SK-N-SH (cell line): ENCODE measurements around the gene LRGUK. TPM values are rescaled to one million over a fixed set of nuclear protein-coding genes. Genes with fewer than 3 reads are reported as not detected.

Experiments
- CTCF ChIA-PET: fragments of 300-600, 350-600 bp; formaldehyde crosslinking; extraction: SDS; loops from one replicate; lab custom pipeline; 2021; lab: Yijun Ruan, JAX
- POLR2A ChIA-PET: fragments of 350-600 bp; sonication (Branson Sonifier 250); formaldehyde crosslinking; extraction: SDS; loops from one replicate; lab custom pipeline; 2020; ENCODE audit warnings: antibody characterized with exemption, inconsistent platforms; lab: Yijun Ruan, JAX
- DNase-seq: peaks from one replicate; pipeline ENCODE4 v3.0.0; 2012
- H2AFZ ChIP-seq: fragments of 200-600 bp; sonication (generic); 2 replicates; pipeline ENCODE4 v1.8.1; 2016; ENCODE audit warnings: antibody characterized with exemption, mild to moderate bottlenecking, low read depth
- H3F3A ChIP-seq: fragments of 200-600 bp; sonication (generic); replicated peaks from 2 replicates; pipeline ENCODE3; 2016; ENCODE audit warnings: antibody characterized with exemption, mild to moderate bottlenecking; ENCODE audit not compliant: insufficient read depth
- H3K27ac ChIP-seq, 2 experiments: fragments of 200-500 bp in 1 of 2; fragments of 200-600 bp in 1 of 2; sonication (Bioruptor generic) in 1 of 2; sonication (generic), shearing (Covaris generic) in 1 of 2; 2 replicates each; pipeline versions ENCODE4 v1.5.1 to v1.6.1; 2014 to 2016; ENCODE audit warnings: low read depth in 2 of 2, inconsistent platforms in 1 of 2, low read length in 1 of 2, mild to moderate bottlenecking in 1 of 2, mixed read lengths in 1 of 2
- H3K27me3 ChIP-seq: fragments of 200-600 bp; sonication (generic), shearing (Covaris generic); 2 replicates; pipeline ENCODE4 v1.6.1; 2016; ENCODE audit warnings: mixed run types; ENCODE audit not compliant: insufficient read depth
- H3K36me3 ChIP-seq, 2 experiments: fragments of 200-500 bp in 1 of 2; fragments of 200-600 bp in 1 of 2; sonication (Bioruptor generic) in 1 of 2; sonication (generic) in 1 of 2; replicated peaks in 1 of 2; 2 replicates each; pipeline versions ENCODE3 to v1.5.1; 2014 to 2016; ENCODE audit warnings: low read length in 1 of 2, mild to moderate bottlenecking in 1 of 2; ENCODE audit not compliant: insufficient read depth in 2 of 2, control insufficient read depth in 1 of 2
- H3K4me1 ChIP-seq, 2 experiments: fragments of 200-500 bp in 1 of 2; fragments of 200-600 bp in 1 of 2; sonication (Bioruptor generic) in 1 of 2; sonication (generic), shearing (Covaris generic) in 1 of 2; 2 replicates each; pipeline versions ENCODE4 v1.5.1 to v1.6.1; 2014 to 2016; ENCODE audit warnings: low read depth in 1 of 2, low read length in 1 of 2, mixed run types in 1 of 2; ENCODE audit not compliant: insufficient read depth in 2 of 2, control insufficient read depth in 1 of 2
- H3K4me2 ChIP-seq: fragments of 200-600 bp; sonication (generic), shearing (Covaris generic); 2 replicates; pipeline ENCODE4 v1.6.1; 2017; ENCODE audit warnings: mixed run types
- H3K4me3 ChIP-seq, 2 experiments: fragments of 200-500 bp in 1 of 2; fragments of 200-600 bp in 1 of 2; sonication (Bioruptor generic) in 1 of 2; sonication (generic), shearing (Covaris generic) in 1 of 2; 2 replicates each; pipeline versions ENCODE4 v1.5.1 to v1.8.1; 2014 to 2016; ENCODE audit warnings: low read depth in 2 of 2, inconsistent platforms in 1 of 2, low read length in 1 of 2, mild to moderate bottlenecking in 1 of 2, mixed read lengths in 1 of 2, moderate library complexity in 1 of 2
- H3K79me2 ChIP-seq: fragments of 200-600 bp; sonication (generic); 2 replicates; pipeline ENCODE4 v1.8.1; 2017; ENCODE audit warnings: mild to moderate bottlenecking; ENCODE audit not compliant: insufficient read depth
- H3K9ac ChIP-seq: fragments of 200-600 bp; sonication (generic); 2 replicates; pipeline ENCODE4 v1.6.1; 2017; ENCODE audit warnings: mixed run types
- H3K9me2 ChIP-seq: fragments of 200-600 bp; sonication (generic); 2 replicates; pipeline ENCODE4 v1.6.1; 2017; ENCODE audit warnings: mixed run types
- H3K9me3 ChIP-seq: fragments of 200-600 bp; sonication (generic); 2 replicates; pipeline ENCODE4 v1.6.1; 2017; ENCODE audit warnings: mixed run types, mild to moderate bottlenecking, moderate library complexity
- H4K20me1 ChIP-seq: fragments of 200-600 bp; sonication (generic); 2 replicates; pipeline ENCODE4 v1.6.1; 2017; ENCODE audit warnings: mild to moderate bottlenecking, mixed run types; ENCODE audit not compliant: insufficient read depth
- ELF1 ChIP-seq: IDR thresholded peaks from 2 replicates; pipeline ENCODE4 v1.4.0; 2012
- EP300 ChIP-seq, 2 experiments: IDR thresholded peaks; 2 replicates each; pipeline versions ENCODE4 v1.4.0 to v1.6.1; 2012; ENCODE audit warnings: borderline replicate concordance in 1 of 2, low read depth in 1 of 2, low read length in 1 of 2
- EZH2phosphoT487 ChIP-seq: fragments of 200-600 bp; sonication (generic); IDR thresholded peaks from 2 replicates; pipeline ENCODE4 v1.6.1; 2017; ENCODE audit warnings: low read depth, mixed run types, mild to moderate bottlenecking, antibody characterized with exemption, moderate library complexity, borderline replicate concordance
- FOXJ3 ChIP-seq: sonication (generic); formaldehyde crosslinking; IDR thresholded peaks from 2 replicates; pipeline ENCODE4 v1.5.1; 2020; ENCODE audit warnings: mild to moderate bottlenecking, missing genetic modification reagents
- FOXM1 ChIP-seq: IDR thresholded peaks from 2 replicates; pipeline ENCODE4 v1.4.0; 2012; ENCODE audit warnings: low read depth, mild to moderate bottlenecking
- GATA2 ChIP-seq: sonication (generic); formaldehyde crosslinking; IDR thresholded peaks from 2 replicates; pipeline ENCODE4 v1.5.0; 2020; ENCODE audit warnings: mild to moderate bottlenecking, missing genetic modification reagents
- IRF3 ChIP-seq: fragments of 150-350 bp; IDR thresholded peaks from 2 replicates; pipeline ENCODE4 v1.6.1; 2016; ENCODE audit warnings: mild to moderate bottlenecking, low read depth, low read length
- JUND ChIP-seq: IDR thresholded peaks from 2 replicates; pipeline ENCODE4 v1.4.0; 2012
- MEF2A ChIP-seq: IDR thresholded peaks from 2 replicates; pipeline ENCODE4 v1.4.0; 2012; ENCODE audit warnings: low read depth, borderline replicate concordance
- MXI1 ChIP-seq: IDR thresholded peaks from 2 replicates; pipeline ENCODE4 v1.6.1; 2012; ENCODE audit warnings: mild to moderate bottlenecking, low read depth, low read length, improper control_type of control experiment
- NRF1 ChIP-seq: IDR thresholded peaks from 2 replicates; pipeline ENCODE4 v1.6.1; 2012; ENCODE audit warnings: low read depth, mild to moderate bottlenecking, low read length
- POLR2AphosphoS5 ChIP-seq: IDR thresholded peaks from 2 replicates; pipeline ENCODE4 v1.6.1; 2012; ENCODE audit warnings: low read depth, low read length
- RAD21 ChIP-seq: IDR thresholded peaks from 2 replicates; pipeline ENCODE4 v1.6.1; 2012; ENCODE audit warnings: mild to moderate bottlenecking, low read length
- RCOR1 ChIP-seq: fragments of 150-350 bp; IDR thresholded peaks from 2 replicates; pipeline ENCODE4 v1.6.1; 2017; ENCODE audit warnings: antibody characterized with exemption, low read length
- RXRA ChIP-seq: IDR thresholded peaks from 2 replicates; pipeline ENCODE4 v1.4.0; 2012; ENCODE audit warnings: low read depth, mild to moderate bottlenecking, borderline replicate concordance
- SMC3 ChIP-seq: IDR thresholded peaks from 2 replicates; pipeline ENCODE4 v1.6.1; 2012; ENCODE audit warnings: low read depth, low read length, improper control_type of control experiment
- TAF1 ChIP-seq: IDR thresholded peaks from 2 replicates; pipeline ENCODE4 v1.6.1; 2012; ENCODE audit warnings: low read depth, mild to moderate bottlenecking, low read length, moderate library complexity, borderline replicate concordance
- TCF12 ChIP-seq: IDR thresholded peaks from 2 replicates; pipeline ENCODE4 v1.4.0; 2012
- TEAD4 ChIP-seq: IDR thresholded peaks from 2 replicates; pipeline ENCODE4 v1.4.0; 2012; ENCODE audit warnings: mild to moderate bottlenecking, borderline replicate concordance; ENCODE audit not compliant: insufficient read depth
- USF1 ChIP-seq: IDR thresholded peaks from 2 replicates; pipeline ENCODE4 v1.4.0; 2012; ENCODE audit warnings: low read depth, borderline replicate concordance
- USF2 ChIP-seq: fragments of 150-350 bp; IDR thresholded peaks from 2 replicates; pipeline ENCODE4 v1.6.1; 2017; ENCODE audit warnings: antibody characterized with exemption, low read length, low read depth, borderline replicate concordance
- YY1 ChIP-seq: IDR thresholded peaks from 2 replicates; pipeline ENCODE4 v1.4.0; 2012; ENCODE audit warnings: low read depth, mild to moderate bottlenecking
- WGBS: methylation state at CpG from one replicate; pipeline ENCODE4 v1.1.6; 2017; ENCODE audit warnings: low lambda C conversion rate; 5-methylcytosine and 5-hydroxymethylcytosine counted together
- polyA plus RNA-seq, 3 experiments: library from polyadenylated mRNA; depleted of rRNA; stranded (reverse); fragments of >200 nt; gene quantifications; 2 replicates each; pipeline ENCODE4 v1.2.3, GENCODE V29; 2012
- TF ChIP-seq, protein P1 (sequence below): fragments of 200-600 bp; sonication (generic); IDR thresholded peaks from 2 replicates; pipeline ENCODE4 v1.6.1; 2017; ENCODE audit warnings: antibody characterized with exemption, mild to moderate bottlenecking, moderate library complexity

The LRGUK gene
- polyA plus RNA-seq, 1 of the 3 experiments (the other 2 are of a cell fraction): 1.5 TPM

DNA sequence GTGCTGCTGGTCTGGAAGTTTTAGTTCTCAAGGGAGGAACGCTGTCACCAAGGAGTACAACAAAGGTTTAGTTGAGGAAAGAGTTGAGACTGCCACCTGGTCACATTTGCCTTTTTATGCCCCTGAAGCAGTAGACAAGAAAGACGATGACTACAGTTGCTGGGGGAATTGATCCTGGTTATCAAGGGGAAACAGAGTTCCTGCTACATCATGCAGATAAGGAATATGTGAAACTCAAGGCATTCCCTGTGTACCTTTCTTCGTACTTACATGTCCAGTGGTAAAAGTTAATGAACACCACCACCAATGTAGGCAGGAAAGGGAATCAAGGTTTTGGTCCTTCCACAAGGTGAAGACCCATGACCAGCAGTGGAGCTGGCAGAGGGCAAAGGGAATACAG, 157.8 kb downstream of the LRGUK start:
- POLR2A ChIA-PET: no interaction called here
- CTCF ChIA-PET: interaction anchor here (1.2 kb wide), 1 partner anchor 73 kb away, joined by 3 read pairs; no protein-coding TSS in a partner anchor
- DNase-seq: no peak

DNA sequence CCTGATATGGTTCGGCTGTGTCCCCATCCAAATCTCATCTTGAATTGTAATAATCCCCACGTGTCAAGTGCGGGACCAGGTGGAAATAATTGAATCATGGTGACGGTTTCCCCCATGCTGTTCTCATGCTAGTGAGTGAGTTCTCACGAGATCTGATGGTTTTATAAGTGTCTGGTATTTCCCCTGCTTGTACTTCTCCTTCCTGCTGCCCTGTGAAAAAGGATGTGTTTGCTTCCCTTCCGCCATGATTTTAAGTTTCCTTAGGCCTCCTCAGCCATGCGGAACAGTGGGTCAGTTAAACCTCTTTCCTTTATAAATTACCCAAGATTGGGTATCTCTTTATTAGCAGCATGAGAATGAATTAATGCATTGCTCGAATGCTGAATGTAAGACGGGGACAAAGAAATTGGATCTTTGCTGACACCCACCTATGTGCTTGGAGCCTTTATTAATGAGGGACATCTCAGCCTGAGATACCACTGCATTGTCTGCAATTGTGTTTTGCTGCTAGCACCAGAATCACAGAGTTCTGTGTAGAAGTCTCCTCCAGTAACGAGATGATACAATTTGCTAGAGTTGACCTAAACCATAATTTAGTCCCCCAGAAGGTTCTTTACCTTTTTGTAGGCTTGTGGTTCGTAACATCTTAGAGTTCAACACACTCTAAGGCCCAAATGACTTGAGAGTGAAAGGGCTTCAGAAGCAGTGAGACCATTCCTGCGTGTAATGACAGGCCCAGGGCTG, 160.9 kb downstream of the LRGUK start:
- Histone ChIP-seq H3K4me2 (no peak overlapping the region), H3F3A (no peaks in the 10 kb centered on the region), H3K4me1 (peaks cover 0 to 5% of the 10 kb centered on the region in 2 experiments; a peak in 2 of 4 replicates), H3K9me2 (no peaks in the 10 kb centered on the region), H3K4me3 (no peak overlapping the region), H2AFZ (no peak overlapping the region), H3K9me3 (no peaks in the 10 kb centered on the region), H3K36me3 (peaks cover 0 to 21% of the 10 kb centered on the region in 2 experiments), H3K27me3 (no peaks in the 10 kb centered on the region), H3K27ac (peak overlapping the region in 1 of 2 experiments; percentile 3; a peak in 1 of 4 replicates), H3K9ac (no peak overlapping the region), H4K20me1 (no peaks in the 10 kb centered on the region), H3K79me2 (no peaks in the 10 kb centered on the region)
- DNase-seq: no peak
- CTCF ChIA-PET: interaction anchor here (1.1 to 1.2 kb wide), 3 partner anchors 11 to 70 kb away, joined by 3 to 4 read pairs (median 3); partner anchors contain the start of gene SLC35B4
- WGBS: 92% methylated on average over 12 of the region's 12 CpGs
- POLR2A ChIA-PET: no interaction called here
- TF ChIP-seq USF1: no peak
- TF ChIP-seq POLR2AphosphoS5: no peak
- TF ChIP-seq NRF1: no peak
- no peak for TF ChIP-seq MXI1
- TF ChIP-seq, protein P1, sequence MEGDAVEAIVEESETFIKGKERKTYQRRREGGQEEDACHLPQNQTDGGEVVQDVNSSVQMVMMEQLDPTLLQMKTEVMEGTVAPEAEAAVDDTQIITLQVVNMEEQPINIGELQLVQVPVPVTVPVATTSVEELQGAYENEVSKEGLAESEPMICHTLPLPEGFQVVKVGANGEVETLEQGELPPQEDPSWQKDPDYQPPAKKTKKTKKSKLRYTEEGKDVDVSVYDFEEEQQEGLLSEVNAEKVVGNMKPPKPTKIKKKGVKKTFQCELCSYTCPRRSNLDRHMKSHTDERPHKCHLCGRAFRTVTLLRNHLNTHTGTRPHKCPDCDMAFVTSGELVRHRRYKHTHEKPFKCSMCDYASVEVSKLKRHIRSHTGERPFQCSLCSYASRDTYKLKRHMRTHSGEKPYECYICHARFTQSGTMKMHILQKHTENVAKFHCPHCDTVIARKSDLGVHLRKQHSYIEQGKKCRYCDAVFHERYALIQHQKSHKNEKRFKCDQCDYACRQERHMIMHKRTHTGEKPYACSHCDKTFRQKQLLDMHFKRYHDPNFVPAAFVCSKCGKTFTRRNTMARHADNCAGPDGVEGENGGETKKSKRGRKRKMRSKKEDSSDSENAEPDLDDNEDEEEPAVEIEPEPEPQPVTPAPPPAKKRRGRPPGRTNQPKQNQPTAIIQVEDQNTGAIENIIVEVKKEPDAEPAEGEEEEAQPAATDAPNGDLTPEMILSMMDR: no peak
- TF ChIP-seq RAD21: no peak
- no peak for TF ChIP-seq TCF12
- no peak for TF ChIP-seq EP300 (IDR thresholded peaks at IDR 0.05; ENCODE audit: borderline replicate concordance in 1 of 2, low read depth in 1 of 2, low read length in 1 of 2)
- no peak for TF ChIP-seq GATA2 (CRISPR knock-in tag)
- no peak for TF ChIP-seq JUND
- no peak for TF ChIP-seq TAF1
- TF ChIP-seq TEAD4: no peak
- no peak for TF ChIP-seq FOXM1

More for the DNA sequence above, 157.8 kb downstream of the LRGUK start:
- Histone ChIP-seq H3K4me1 (peaks cover 0 to 5% of the 10 kb centered on the region in 2 experiments; a peak in 2 of 4 replicates), H3K4me2 (no peak overlapping the region), H3K9me2 (no peaks in the 10 kb centered on the region), H3K36me3 (no peaks in the 10 kb centered on the region)
- TF ChIP-seq ELF1 (no peak), TEAD4 (no peak), TAF1 (no peak), USF2 (no peak), TCF12 (no peak), MXI1 (no peak), GATA2 (CRISPR knock-in tag) (no peak), SMC3 (no peak), EP300 (IDR thresholded peaks at IDR 0.05; ENCODE audit: borderline replicate concordance in 1 of 2, low read depth in 1 of 2, low read length in 1 of 2) (no peak), RCOR1 (no peak), RXRA (no peak), JUND (no peak), EZH2phosphoT487 (no peak), FOXJ3 (CRISPR knock-in tag) (no peak), MEF2A (no peak), RAD21 (no peak), IRF3 (no peak), YY1 (no peak)
- TF ChIP-seq, all 33 proteins: peak for 0
- no peak overlapping the region for H3K27ac ChIP-seq
- H3K79me2 ChIP-seq: no peaks in the 10 kb centered on the region
- no peak overlapping the region for H3K9ac ChIP-seq
- H3K9me3 ChIP-seq: no peaks in the 10 kb centered on the region
- H3F3A ChIP-seq: no peaks in the 10 kb centered on the region
- no peaks in the 10 kb centered on the region for H3K27me3 ChIP-seq
- WGBS: 64% methylated on average over 3 of the region's 3 CpGs
- H4K20me1 ChIP-seq: no peaks in the 10 kb centered on the region
- no peak overlapping the region for H3K4me3 ChIP-seq
- H2AFZ ChIP-seq: no peak overlapping the region
